GM12875 (cell line): Measurements from ENCODE around the gene ZNF641.
"Not testable (repeated sequence)": the region's sequence is repeated elsewhere in the genome, so short reads cannot be mapped to it uniquely, and the experiment has no call there.

Experiments used
- H3K4me3 ChIP-seq: one replicate; pipeline ENCODE4 v1.5.1; 2011; ENCODE audit warnings: low read depth, low read length, control low read depth
- CTCF ChIP-seq: IDR thresholded peaks from 2 replicates; pipeline ENCODE4 v1.5.1; 2011; ENCODE audit warnings: low read depth, mild to moderate bottlenecking, control low read depth, inconsistent platforms, low read length, moderate library complexity, borderline replicate concordance; ENCODE audit not compliant: insufficient read depth

ZNF641 gene

GRCh38 chr12:48334808-48335207 is 15.9 kb downstream of the ZNF641 start:
- H3K4me3 ChIP-seq = no peak overlapping the region
- no peak for TF ChIP-seq CTCF

DNA sequence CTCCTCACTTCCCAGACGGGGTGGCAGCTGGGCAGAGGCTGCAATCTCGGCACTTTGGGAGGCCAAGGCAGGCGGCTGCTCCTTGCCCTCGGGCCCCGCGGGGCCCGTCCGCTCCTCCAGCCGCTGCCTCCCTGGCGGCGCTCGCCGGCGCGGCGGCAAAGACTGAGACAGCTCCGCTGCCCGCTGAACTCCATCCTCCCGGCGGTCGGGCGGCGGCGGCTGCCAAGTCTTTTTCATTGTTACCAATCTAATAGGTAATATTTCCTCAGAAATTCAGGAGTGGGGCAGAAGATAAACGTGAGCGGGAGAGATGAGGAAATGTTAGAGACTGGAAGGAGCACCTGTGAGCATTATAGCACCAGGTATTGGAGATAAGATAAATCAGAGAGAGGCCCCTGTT is 17.0 kb downstream of the ZNF641 start:
- not testable (repeated sequence) for H3K4me3 ChIP-seq

DNA sequence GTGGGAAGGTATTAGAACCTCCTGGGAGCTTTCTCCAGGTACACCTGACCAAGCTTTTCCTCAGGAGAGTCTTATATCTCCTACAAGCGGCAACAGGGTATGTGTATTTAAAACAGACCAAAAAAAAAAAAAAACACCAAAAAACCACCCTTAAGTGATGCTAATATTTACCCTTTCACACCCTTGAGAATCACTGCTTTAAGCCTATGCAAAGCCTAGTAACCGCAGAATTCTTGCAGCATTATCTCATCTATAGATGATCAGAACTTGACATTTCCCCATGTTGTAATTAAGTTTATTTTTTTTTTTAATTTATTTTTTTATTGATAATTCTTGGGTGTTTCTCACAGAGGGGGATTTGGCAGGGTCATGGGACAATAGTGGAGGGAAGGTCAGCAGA is 19.3 kb downstream of the ZNF641 start:
- H3K4me3 ChIP-seq = no peak overlapping the region
- TF ChIP-seq CTCF = no peak

DNA sequence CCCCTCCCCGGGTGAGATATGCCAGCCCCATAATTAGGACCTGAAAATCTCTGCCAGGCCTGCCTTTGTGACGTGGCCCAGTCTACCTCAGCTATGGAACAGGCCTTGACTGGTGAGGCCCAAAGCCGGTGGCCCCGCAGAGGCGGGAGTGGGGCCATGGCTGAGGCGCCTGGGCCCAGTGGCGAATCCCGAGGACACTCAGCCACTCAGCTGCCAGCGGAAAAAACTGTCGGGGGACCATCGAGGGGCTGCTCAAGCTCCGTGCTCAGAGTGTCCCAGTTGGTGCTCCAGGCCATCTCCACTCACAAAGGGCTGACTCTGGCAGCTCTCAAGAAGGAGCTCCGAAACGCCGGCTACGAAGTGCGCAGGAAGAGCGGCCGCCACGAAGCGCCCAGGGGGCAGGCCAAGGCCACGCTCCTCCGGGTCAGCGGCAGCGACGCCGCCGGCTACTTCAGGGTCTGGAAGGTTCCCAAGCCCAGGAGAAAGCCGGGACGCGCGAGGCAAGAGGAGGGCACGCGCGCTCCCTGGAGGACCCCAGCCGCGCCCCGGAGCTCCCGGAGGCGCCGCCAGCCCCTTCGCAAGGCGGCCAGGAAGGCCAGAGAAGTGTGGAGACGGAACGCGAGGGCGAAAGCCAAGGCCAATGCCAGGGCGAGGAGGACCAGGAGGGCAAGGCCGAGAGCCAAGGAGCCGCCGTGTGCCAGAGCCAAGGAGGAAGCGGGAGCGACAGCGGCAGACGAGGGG is 21.4 kb downstream of the ZNF641 start:
- no peak overlapping the region for H3K4me3 ChIP-seq
- TF ChIP-seq CTCF = no peak

DNA sequence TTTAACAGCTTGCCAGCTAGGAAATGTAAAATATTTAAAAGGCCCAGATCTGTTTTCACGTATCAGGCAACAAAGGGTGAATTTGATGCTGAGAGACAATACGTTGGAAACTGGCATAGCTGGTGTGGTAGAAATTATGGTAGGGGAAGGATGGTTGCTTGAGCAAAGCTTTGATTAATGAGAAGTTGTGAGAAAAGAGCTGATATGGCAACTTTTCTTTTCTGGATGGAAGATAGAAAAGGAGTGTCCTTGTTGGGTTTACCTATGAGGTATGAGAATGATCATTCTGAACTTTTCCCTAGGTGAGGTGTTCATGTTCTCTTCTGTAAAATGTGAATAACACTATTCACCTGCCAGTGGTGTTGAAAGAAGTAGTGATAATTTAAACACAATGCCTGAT is 34.2 kb downstream of the ZNF641 start:
- no peak overlapping the region for H3K4me3 ChIP-seq
- TF ChIP-seq CTCF = no peak

GRCh38 chr12:48311313-48311712 is 39.4 kb downstream of the ZNF641 start:
- H3K4me3 ChIP-seq = no peak overlapping the region
- TF ChIP-seq CTCF = no peak

- H3K4me3 ChIP-seq = no peak overlapping the region
Measured at GRCh38 chr12:48307269-48307668, 43.5 kb downstream of the ZNF641 start.

More at GRCh38 chr12:48307269-48307668, 43.5 kb downstream of the ZNF641 start:
- no peak for TF ChIP-seq CTCF
